ENCODE results near the gene CCT6A.
"Not testable (repeated sequence)": the region's sequence is repeated elsewhere in the genome, so short reads cannot be mapped to it uniquely, and the experiment has no call there.

GRCh38 chr7:56031556-56031955 lies 20.0 kb upstream of the CCT6A start:
- TF ChIP-seq CTCF, POLR2A (IDR thresholded peaks at IDR 0.05): not testable (repeated sequence)

All from body of pancreas (tissue), 4 donors.